Esophagus squamous epithelium (tissue), 5 donors: ENCODE results near the gene NXNL2. TPM values are rescaled to one million over a fixed set of nuclear protein-coding genes. Genes with fewer than 3 reads are reported as not detected.

Experiments used
- DNase-seq: peaks from one replicate; lab custom pipeline; 2025; lab: John Stamatoyannopoulos, UW
- H3K27ac ChIP-seq, 4 donors: fragments of 200-600 bp; sonication (generic); one replicate each; pipeline ENCODE4 v1.5.1; 2016 to 2019; ENCODE audit warnings: mild to moderate bottlenecking in 1 of 4
- H3K27me3 ChIP-seq, 4 donors: fragments of 200-600 bp; sonication (generic); 1 replicate in 3 of 4; 2 replicates in 1 of 4; pipeline versions ENCODE4 v1.5.1 to v1.6.0; 2017 to 2021; ENCODE audit warnings: antibody characterized with exemption in 1 of 4
- H3K36me3 ChIP-seq, 3 donors: fragments of 200-600 bp; sonication (generic); one replicate each; pipeline ENCODE4 v1.5.1; 2016 to 2019
- H3K4me1 ChIP-seq, 3 donors: fragments of 200-600 bp; sonication (generic); one replicate each; pipeline ENCODE4 v1.5.1; 2017 to 2019
- H3K4me3 ChIP-seq, 4 donors: fragments of 200-600 bp; sonication (generic); 1 replicate in 3 of 4; 2 replicates in 1 of 4; pipeline ENCODE4 v1.5.1; 2016 to 2019; ENCODE audit warnings: mild to moderate bottlenecking in 2 of 4, moderate library complexity in 1 of 4
- H3K9me3 ChIP-seq, 3 donors: fragments of 200-600 bp; sonication (generic); one replicate each; pipeline ENCODE4 v1.5.1; 2016 to 2019
- POLR2A ChIP-seq, 4 donors: fragments of 450-650 bp; IDR thresholded peaks; one replicate each; pipeline ENCODE4 v1.6.1; 2017; ENCODE audit warnings: antibody characterized with exemption in 4 of 4, mild to moderate bottlenecking in 4 of 4, moderate library complexity in 3 of 4
- WGBS, 2 donors: methylation state at CpG; one replicate each; pipeline ENCODE4 v1.1.5; 2018; 5-methylcytosine and 5-hydroxymethylcytosine counted together
- intact Hi-C: fragments of 100-400 bp; cut with DNase I; formaldehyde crosslinking; loops from one replicate; pipeline ENCODE4 v1.15.0; 2022
- total RNA-seq, 4 donors: library from RNA; depleted of rRNA; stranded (reverse); fragments of >200 nt; gene quantifications; one replicate each; pipeline ENCODE4 v1.1.0, GENCODE V29; 2016
- TF ChIP-seq, protein P1 (sequence below), 6 experiments: fragments of 450-650 bp in 4 of 6; fragments of 200-600 bp in 2 of 6; sonication (generic) in 2 of 6; IDR thresholded peaks; one replicate each; pipeline ENCODE4 v1.5.1; 2016 to 2019; ENCODE audit warnings: antibody characterized with exemption in 6 of 6, mild to moderate bottlenecking in 4 of 6, moderate library complexity in 4 of 6
- donor health status: DM: yes; HTN: yes; CAD: no.

NXNL2 gene
- total RNA-seq, 4 donors from 2014 or later, result 0.76 TPM; not detected in 3

DNA sequence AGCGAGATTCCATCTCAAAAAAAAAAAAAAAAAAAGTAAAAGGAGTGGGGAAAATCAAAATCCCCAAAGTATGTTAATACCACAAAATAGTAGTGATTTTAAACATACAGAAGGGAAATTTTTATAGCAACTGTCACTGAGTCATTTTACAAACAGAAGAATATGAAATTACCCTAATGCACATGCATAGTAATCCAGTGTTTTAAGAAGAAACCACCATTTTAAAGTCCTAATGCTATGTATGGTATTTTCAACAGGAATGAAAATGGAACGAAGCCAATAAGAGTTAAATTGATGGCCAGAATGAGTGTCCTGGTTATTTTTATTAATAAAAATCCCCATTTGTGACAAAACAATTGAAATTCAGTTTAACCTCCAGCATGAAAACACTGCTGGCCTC, 26.7 kb upstream of the NXNL2 start:
- no peak for DNase-seq
- Histone ChIP-seq H3K4me3 (no peak overlapping the region), H3K27ac (no peak overlapping the region), H3K4me1 (no peaks in the 10 kb centered on the region), H3K36me3 (no peaks in the 10 kb centered on the region), H3K9me3 (no peaks in the 10 kb centered on the region), H3K27me3 (peaks cover 0 to 54% (median 0%) of the 10 kb centered on the region in 4 donors)
- 69 to 92% methylated on average over 2 of the region's 2 CpGs for WGBS, 2 donors
- TF ChIP-seq POLR2A (IDR thresholded peaks at IDR 0.05), result no peak
- TF ChIP-seq, protein P1, sequence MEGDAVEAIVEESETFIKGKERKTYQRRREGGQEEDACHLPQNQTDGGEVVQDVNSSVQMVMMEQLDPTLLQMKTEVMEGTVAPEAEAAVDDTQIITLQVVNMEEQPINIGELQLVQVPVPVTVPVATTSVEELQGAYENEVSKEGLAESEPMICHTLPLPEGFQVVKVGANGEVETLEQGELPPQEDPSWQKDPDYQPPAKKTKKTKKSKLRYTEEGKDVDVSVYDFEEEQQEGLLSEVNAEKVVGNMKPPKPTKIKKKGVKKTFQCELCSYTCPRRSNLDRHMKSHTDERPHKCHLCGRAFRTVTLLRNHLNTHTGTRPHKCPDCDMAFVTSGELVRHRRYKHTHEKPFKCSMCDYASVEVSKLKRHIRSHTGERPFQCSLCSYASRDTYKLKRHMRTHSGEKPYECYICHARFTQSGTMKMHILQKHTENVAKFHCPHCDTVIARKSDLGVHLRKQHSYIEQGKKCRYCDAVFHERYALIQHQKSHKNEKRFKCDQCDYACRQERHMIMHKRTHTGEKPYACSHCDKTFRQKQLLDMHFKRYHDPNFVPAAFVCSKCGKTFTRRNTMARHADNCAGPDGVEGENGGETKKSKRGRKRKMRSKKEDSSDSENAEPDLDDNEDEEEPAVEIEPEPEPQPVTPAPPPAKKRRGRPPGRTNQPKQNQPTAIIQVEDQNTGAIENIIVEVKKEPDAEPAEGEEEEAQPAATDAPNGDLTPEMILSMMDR (IDR thresholded peaks at IDR 0.05), result no peak
- intact Hi-C loops, result no loop called here

DNA sequence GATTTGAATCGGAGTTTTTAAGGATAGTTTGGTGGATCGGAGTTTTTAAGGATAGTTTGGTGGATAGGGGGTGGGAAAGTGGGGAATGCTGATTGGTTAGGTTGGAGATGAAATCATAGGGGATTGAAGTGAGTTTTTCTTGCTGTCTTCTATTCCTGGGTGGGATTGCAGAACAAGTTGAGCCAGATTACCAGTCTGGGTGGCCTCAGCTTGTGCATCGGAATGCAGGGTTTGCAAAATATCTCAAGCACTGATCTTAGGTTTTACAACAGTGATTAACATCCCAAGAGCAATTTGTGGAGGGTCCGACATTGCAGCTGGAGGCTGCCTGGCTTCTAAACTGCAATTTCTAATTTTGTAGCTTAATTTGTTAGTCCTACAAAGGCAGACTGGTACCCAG, 23.1 kb upstream of the NXNL2 start:
- no peak for DNase-seq
- intact Hi-C loops, result no loop called here
- TF ChIP-seq, protein P1 (IDR thresholded peaks at IDR 0.05), result no peak
- TF ChIP-seq POLR2A (IDR thresholded peaks at IDR 0.05), result no peak
- no peak overlapping the region for H3K27ac ChIP-seq
- no peak overlapping the region for H3K4me3 ChIP-seq
- no peaks in the 10 kb centered on the region for H3K4me1 ChIP-seq
- H3K9me3 ChIP-seq, result no peaks in the 10 kb centered on the region
- H3K36me3 ChIP-seq, result no peaks in the 10 kb centered on the region
- peaks cover 0 to 22% (median 0%) of the 10 kb centered on the region in 4 donors for H3K27me3 ChIP-seq
- 63 to 81% methylated on average over 4 of the region's 4 CpGs for WGBS, 2 donors

DNA sequence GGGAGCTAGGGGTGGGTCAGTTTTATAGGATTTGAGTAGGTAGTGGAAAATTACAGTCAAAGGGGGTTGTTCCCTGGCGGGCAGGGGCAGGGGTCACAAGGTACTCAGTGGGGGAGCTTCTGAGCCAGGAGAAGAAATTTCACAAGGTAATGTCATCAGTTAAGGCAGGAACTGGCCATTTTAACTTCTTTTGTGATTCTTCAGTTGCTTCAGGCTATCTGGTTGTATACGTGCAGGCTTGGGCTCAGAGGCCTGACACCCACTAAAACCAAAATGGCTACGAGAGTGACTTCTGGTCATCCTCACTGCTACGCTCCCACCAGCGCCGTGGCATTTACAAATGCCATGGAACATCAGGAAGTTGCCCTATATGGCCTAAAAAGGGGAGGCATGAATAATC, 20.7 kb upstream of the NXNL2 start:
- H3K27ac ChIP-seq, result no peak overlapping the region
- H3K4me1 ChIP-seq, result no peaks in the 10 kb centered on the region
- TF ChIP-seq, protein P1 (IDR thresholded peaks at IDR 0.05), result no peak
- no peak for TF ChIP-seq POLR2A (IDR thresholded peaks at IDR 0.05)
- WGBS, 2 donors, result 94 to 98% methylated on average over 6 of the region's 6 CpGs
- H3K4me3 ChIP-seq, result no peak overlapping the region
- DNase-seq, result no peak
- no peaks in the 10 kb centered on the region for H3K36me3 ChIP-seq
- peaks cover 0 to 14% (median 0%) of the 10 kb centered on the region in 4 donors for H3K27me3 ChIP-seq
- no peaks in the 10 kb centered on the region for H3K9me3 ChIP-seq
- intact Hi-C loops, result no loop called here

DNA sequence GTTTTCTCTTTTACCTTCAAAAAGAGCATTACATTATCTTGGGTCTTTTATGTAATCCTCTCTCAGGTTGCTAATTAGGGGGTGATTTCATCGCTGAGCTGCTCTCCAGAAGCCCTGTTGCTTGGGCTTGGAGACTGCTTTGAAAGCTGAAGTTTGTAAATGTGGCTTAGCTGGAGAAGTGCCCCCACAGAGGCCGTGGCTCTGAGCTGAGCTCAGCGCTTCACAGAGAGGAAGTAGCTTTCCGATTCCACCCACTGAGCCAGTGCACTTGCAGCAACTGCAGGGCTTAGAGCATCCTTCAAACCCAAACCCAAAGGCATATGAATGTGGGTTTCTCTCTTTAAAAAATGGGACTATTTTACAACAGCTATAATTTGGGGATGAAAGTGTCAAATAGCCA, 13.7 kb upstream of the NXNL2 start:
- no peak for DNase-seq
- Histone ChIP-seq H3K27me3 (peaks cover 0 to 37% (median 0%) of the 10 kb centered on the region in 4 donors), H3K27ac (no peak overlapping the region), H3K4me3 (no peak overlapping the region), H3K36me3 (no peaks in the 10 kb centered on the region), H3K9me3 (no peaks in the 10 kb centered on the region), H3K4me1 (no peaks in the 10 kb centered on the region)
- no peak for TF ChIP-seq POLR2A (IDR thresholded peaks at IDR 0.05)
- TF ChIP-seq, protein P1 (IDR thresholded peaks at IDR 0.05), result no peak
- intact Hi-C loops, result no loop called here
- 31 to 32% methylated on average over 2 to 4 of the region's 4 CpGs for WGBS, 2 donors

DNA sequence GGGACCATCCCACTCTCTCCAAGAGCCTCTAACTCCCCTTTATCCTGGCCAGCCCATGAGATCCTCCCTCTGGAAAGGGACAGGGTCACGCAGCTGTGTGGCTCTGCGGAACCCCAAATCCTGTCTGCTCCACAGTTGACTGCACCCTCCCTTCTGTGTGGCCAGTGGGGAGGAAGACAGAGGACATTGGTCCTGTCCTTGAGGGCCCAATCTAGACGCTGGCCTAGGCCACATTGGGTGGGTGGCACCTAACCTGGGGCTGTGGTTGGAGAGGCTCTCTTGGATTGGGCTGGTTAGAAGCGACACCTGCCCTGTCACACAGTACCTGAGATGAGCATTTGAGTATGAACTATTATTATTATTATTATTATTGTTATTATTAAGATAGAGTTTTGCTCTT, 12.6 kb upstream of the NXNL2 start:
- no peak for TF ChIP-seq POLR2A (IDR thresholded peaks at IDR 0.05)
- TF ChIP-seq, protein P1 (IDR thresholded peaks at IDR 0.05), result no peak
- no peaks in the 10 kb centered on the region for H3K9me3 ChIP-seq
- no peak overlapping the region for H3K27ac ChIP-seq
- peaks cover 0 to 37% (median 0%) of the 10 kb centered on the region in 4 donors for H3K27me3 ChIP-seq
- DNase-seq, result no peak
- no peaks in the 10 kb centered on the region for H3K36me3 ChIP-seq
- no peaks in the 10 kb centered on the region for H3K4me1 ChIP-seq
- no peak overlapping the region for H3K4me3 ChIP-seq
- WGBS, 2 donors, result 83 to 100% methylated on average over 1 to 2 of the region's 4 CpGs
- intact Hi-C loops, result no loop called here
